ENCODE results near the gene GBX1. TPM values are rescaled to one million over a fixed set of nuclear protein-coding genes. Genes with fewer than 3 reads are reported as not detected.
A peak's percentile ranks its signal among the peaks of the same experiment; 100 is the strongest.

Gene GBX1
- total RNA-seq, 2 experiments from 2014 or later: not detected

- POLR2A ChIA-PET: no interaction called here
- H3K36me3 Mint-ChIP-seq (ENCODE audit: low read depth): no peaks in the 10 kb centered on the region
- H3K4me3 Mint-ChIP-seq: no peak overlapping the region
- no peak for DNase-seq
- CTCF ChIA-PET: no interaction called here
- no peaks in the 10 kb centered on the region for H3K9me3 Mint-ChIP-seq
- no peaks in the 10 kb centered on the region for H3K27me3 Mint-ChIP-seq
- no peaks in the 10 kb centered on the region for H3K4me1 Mint-ChIP-seq
- H3K27ac Mint-ChIP-seq: no peak overlapping the region
These were observed 29.2 kb downstream of the GBX1 start for GRCh38 chr7:151138153-151138851.

- DNase-seq: no peak
- Mint-ChIP-seq H3K27ac (no peak overlapping the region), H3K36me3 (ENCODE audit: low read depth) (no peaks in the 10 kb centered on the region), H3K4me1 (no peaks in the 10 kb centered on the region), H3K27me3 (no peaks in the 10 kb centered on the region), H3K9me3 (no peaks in the 10 kb centered on the region), H3K4me3 (no peak overlapping the region)
- ChIA-PET POLR2A (no interaction called here), CTCF (interaction anchor here (0.9 kb wide), 1 partner anchor 14 kb away, joined by 4 read pairs; no protein-coding TSS in a partner anchor)
These were observed 29.7 kb downstream of the GBX1 start for GRCh38 chr7:151137791-151138152.

- no peak overlapping the region for H3K4me3 Mint-ChIP-seq
- POLR2A ChIA-PET: no interaction called here
- CTCF ChIA-PET: interaction anchor here (0.9 kb wide), 1 partner anchor 14 kb away, joined by 4 read pairs; no protein-coding TSS in a partner anchor
- no peaks in the 10 kb centered on the region for H3K4me1 Mint-ChIP-seq
- H3K27me3 Mint-ChIP-seq: no peaks in the 10 kb centered on the region
- H3K36me3 Mint-ChIP-seq (ENCODE audit: low read depth): no peaks in the 10 kb centered on the region
- H3K27ac Mint-ChIP-seq: no peak overlapping the region
- DNase-seq: no peak
- H3K9me3 Mint-ChIP-seq: no peaks in the 10 kb centered on the region
These were observed 30.3 kb downstream of the GBX1 start for GRCh38 chr7:151137076-151137675.

- Mint-ChIP-seq H3K27me3 (no peaks in the 10 kb centered on the region), H3K4me3 (no peak overlapping the region), H3K4me1 (no peaks in the 10 kb centered on the region), H3K36me3 (ENCODE audit: low read depth) (no peaks in the 10 kb centered on the region), H3K27ac (no peak overlapping the region), H3K9me3 (no peaks in the 10 kb centered on the region)
- ChIA-PET CTCF (interaction anchor here (0.6 to 1.5 kb wide), 2 partner anchors 12 to 142 kb away, joined by 4 read pairs; no protein-coding TSS in a partner anchor), POLR2A (no interaction called here)
- DNase-seq: no peak
These were observed 31.3 kb downstream of the GBX1 start for GRCh38 chr7:151135866-151136843.

- no peaks in the 10 kb centered on the region for H3K36me3 Mint-ChIP-seq (ENCODE audit: low read depth)
- H3K27me3 Mint-ChIP-seq: no peaks in the 10 kb centered on the region
- no peaks in the 10 kb centered on the region for H3K4me1 Mint-ChIP-seq
- POLR2A ChIA-PET: no interaction called here
- H3K27ac Mint-ChIP-seq: no peak overlapping the region
- H3K9me3 Mint-ChIP-seq: no peaks in the 10 kb centered on the region
- H3K4me3 Mint-ChIP-seq: no peak overlapping the region
- no peak for DNase-seq
- CTCF ChIA-PET: interaction anchor here (0.6 to 1.5 kb wide), 2 partner anchors 12 to 142 kb away, joined by 4 read pairs; no protein-coding TSS in a partner anchor
These were observed 32.0 kb downstream of the GBX1 start for GRCh38 chr7:151135525-151135845.

GRCh38 chr7:151134743-151135524 is 32.6 kb downstream of the GBX1 start:
- H3K9me3 Mint-ChIP-seq: no peaks in the 10 kb centered on the region
- H3K4me1 Mint-ChIP-seq: peaks cover 4% of the 10 kb centered on the region
- no peak for DNase-seq
- ChIA-PET POLR2A (no interaction called here), CTCF (interaction anchor here (0.6 to 1.5 kb wide), 2 partner anchors 11 to 143 kb away, joined by 4 read pairs; no protein-coding TSS in a partner anchor)
- H3K36me3 Mint-ChIP-seq (ENCODE audit: low read depth): no peaks in the 10 kb centered on the region
- no peak overlapping the region for H3K27ac Mint-ChIP-seq
- H3K4me3 Mint-ChIP-seq: no peak overlapping the region
- no peaks in the 10 kb centered on the region for H3K27me3 Mint-ChIP-seq

- ChIA-PET CTCF (no interaction called here), POLR2A (no interaction called here)
- no peaks in the 10 kb centered on the region for H3K36me3 Mint-ChIP-seq (ENCODE audit: low read depth)
- no peak overlapping the region for H3K27ac Mint-ChIP-seq
- no peaks in the 10 kb centered on the region for H3K27me3 Mint-ChIP-seq
- no peak for DNase-seq
- no peak overlapping the region for H3K4me3 Mint-ChIP-seq
- H3K4me1 Mint-ChIP-seq: peaks cover 5% of the 10 kb centered on the region
- no peaks in the 10 kb centered on the region for H3K9me3 Mint-ChIP-seq
These were observed 33.3 kb downstream of the GBX1 start for GRCh38 chr7:151133986-151134742.

GRCh38 chr7:151133266-151133985 is 34.1 kb downstream of the GBX1 start:
- H3K4me3 Mint-ChIP-seq: no peak overlapping the region
- H3K9me3 Mint-ChIP-seq: no peaks in the 10 kb centered on the region
- H3K27me3 Mint-ChIP-seq: no peaks in the 10 kb centered on the region
- no peaks in the 10 kb centered on the region for H3K36me3 Mint-ChIP-seq (ENCODE audit: low read depth)
- H3K4me1 Mint-ChIP-seq: peaks cover 5% of the 10 kb centered on the region
- H3K27ac Mint-ChIP-seq: no peak overlapping the region
- CTCF ChIA-PET: no interaction called here
- POLR2A ChIA-PET: no interaction called here
- DNase-seq: no peak

GRCh38 chr7:151132461-151133205 is 34.9 kb downstream of the GBX1 start:
- CTCF ChIA-PET: interaction anchor here (1.0 kb wide), 1 partner anchor 9 kb away, joined by 4 read pairs; no protein-coding TSS in a partner anchor
- Mint-ChIP-seq H3K36me3 (ENCODE audit: low read depth) (no peaks in the 10 kb centered on the region), H3K9me3 (no peaks in the 10 kb centered on the region), H3K4me1 (peaks cover 5% of the 10 kb centered on the region), H3K4me3 (no peak overlapping the region), H3K27me3 (no peaks in the 10 kb centered on the region), H3K27ac (no peak overlapping the region)
- no peak for DNase-seq
- POLR2A ChIA-PET: no interaction called here

GRCh38 chr7:151131592-151132293 is 35.8 kb downstream of the GBX1 start:
- Mint-ChIP-seq H3K4me3 (no peak overlapping the region), H3K27me3 (no peaks in the 10 kb centered on the region), H3K36me3 (ENCODE audit: low read depth) (no peaks in the 10 kb centered on the region), H3K9me3 (no peaks in the 10 kb centered on the region), H3K27ac (peak overlapping the region; percentile 14), H3K4me1 (peaks cover 5% of the 10 kb centered on the region)
- ChIA-PET CTCF (interaction anchor here (0.9 to 1.2 kb wide), 3 partner anchors 8 to 121 kb away, joined by 3 to 4 read pairs (median 3); no protein-coding TSS in a partner anchor), POLR2A (no interaction called here)
- no peak for DNase-seq

Measured in activated CD4-positive, alpha-beta T cell treated with anti-CD3 and anti-CD28 coated beads, Interleukin-2, amount 10 ng/mL, durations not matched to agents 7 days and 5 days (primary cell).